ENCODE data around the gene IER5.

DNA sequence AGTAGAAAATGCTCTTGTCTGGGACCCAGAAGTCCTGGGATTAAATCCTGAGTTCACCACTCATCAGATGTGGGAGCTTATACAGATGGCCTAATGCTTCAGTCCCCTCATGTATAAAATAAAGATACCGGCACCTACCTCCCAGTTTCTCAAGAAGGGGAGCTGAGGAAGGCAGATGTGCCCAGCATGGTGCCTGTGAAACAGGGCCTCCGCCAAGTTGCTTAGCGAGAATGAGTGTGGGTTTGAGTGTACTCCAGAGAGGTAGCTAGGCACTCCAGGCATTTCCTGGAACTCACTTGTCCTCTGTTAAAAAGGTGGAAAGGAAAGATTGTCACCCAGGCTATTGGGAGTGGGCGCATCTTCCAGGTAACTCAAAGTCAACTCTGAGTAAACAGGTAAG is 37.8 kb downstream of the IER5 start:
- TF ChIP-seq, protein P1, sequence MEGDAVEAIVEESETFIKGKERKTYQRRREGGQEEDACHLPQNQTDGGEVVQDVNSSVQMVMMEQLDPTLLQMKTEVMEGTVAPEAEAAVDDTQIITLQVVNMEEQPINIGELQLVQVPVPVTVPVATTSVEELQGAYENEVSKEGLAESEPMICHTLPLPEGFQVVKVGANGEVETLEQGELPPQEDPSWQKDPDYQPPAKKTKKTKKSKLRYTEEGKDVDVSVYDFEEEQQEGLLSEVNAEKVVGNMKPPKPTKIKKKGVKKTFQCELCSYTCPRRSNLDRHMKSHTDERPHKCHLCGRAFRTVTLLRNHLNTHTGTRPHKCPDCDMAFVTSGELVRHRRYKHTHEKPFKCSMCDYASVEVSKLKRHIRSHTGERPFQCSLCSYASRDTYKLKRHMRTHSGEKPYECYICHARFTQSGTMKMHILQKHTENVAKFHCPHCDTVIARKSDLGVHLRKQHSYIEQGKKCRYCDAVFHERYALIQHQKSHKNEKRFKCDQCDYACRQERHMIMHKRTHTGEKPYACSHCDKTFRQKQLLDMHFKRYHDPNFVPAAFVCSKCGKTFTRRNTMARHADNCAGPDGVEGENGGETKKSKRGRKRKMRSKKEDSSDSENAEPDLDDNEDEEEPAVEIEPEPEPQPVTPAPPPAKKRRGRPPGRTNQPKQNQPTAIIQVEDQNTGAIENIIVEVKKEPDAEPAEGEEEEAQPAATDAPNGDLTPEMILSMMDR (IDR thresholded peaks at IDR 0.05 in 2 of 3, conservative IDR thresholded peaks at IDR 0.05 in 1 of 3; ENCODE audit: borderline replicate concordance in 1 of 3, insufficient read depth in 1 of 3, low read depth in 2 of 3, low read length in 2 of 3) = no peak
- TF ChIP-seq CBX3 (IDR thresholded peaks at IDR 0.05; ENCODE audit: low read depth) = no peak
- TF ChIP-seq ZFX (IDR thresholded peaks at IDR 0.05) = no peak
- TF ChIP-seq EZH2 (IDR thresholded peaks at IDR 0.05) = no peak
